GM19324 (cell line): ENCODE results near the gene CSNK1G3.

ENCODE experiments used
- ATAC-seq: cut with Tn5 transposase; IDR thresholded peaks from one replicate; pipeline ENCODE4 v1.9.1; 2021; ENCODE audit warnings: mild to moderate bottlenecking, moderate library complexity; ENCODE audit not compliant: unreplicated experiment, low FRiP score

CSNK1G3 gene

DNA sequence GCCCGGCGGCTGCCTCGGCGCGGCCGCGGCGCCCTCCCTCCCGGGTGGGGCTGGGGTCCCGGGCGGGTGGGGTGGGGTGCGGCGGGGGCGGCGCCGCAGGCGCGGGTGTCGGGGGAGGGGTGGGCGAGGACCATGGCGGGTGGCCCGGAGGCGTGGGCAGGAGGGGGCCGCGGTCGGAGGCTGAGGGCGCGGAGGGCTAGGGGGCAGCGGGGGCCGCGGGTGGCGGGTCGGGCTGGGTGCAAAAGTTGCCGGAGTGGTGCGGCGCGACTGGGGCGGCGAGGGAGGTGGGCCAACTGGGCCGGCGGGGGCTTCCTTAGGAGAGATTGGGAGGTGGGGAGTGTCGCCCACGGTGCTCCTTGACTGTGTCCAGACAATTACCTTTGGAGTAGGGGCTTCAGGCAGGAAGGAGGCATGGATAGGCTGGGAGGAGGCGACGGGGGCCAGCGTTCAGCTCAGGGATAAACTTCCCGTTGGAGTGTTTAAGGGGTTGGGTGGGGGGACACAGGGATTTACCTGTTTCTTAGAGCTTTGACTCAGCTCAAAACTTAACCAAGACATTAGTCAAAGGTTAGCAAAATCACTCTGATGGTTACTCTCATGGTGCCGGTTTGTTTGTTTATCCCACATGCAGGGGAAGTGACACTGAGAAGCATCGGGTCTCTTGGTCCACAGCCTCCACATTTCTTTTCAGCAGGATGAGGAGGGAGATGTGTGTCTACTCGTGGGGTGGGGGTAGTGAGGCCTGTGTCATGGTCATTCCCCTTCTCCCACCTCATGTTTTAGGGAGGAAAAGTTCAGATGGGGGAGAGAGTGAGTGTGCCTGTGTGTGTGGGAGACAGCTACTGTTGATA lies 859 bp downstream of the CSNK1G3 start:
- ATAC-seq = peak; percentile 9

DNA sequence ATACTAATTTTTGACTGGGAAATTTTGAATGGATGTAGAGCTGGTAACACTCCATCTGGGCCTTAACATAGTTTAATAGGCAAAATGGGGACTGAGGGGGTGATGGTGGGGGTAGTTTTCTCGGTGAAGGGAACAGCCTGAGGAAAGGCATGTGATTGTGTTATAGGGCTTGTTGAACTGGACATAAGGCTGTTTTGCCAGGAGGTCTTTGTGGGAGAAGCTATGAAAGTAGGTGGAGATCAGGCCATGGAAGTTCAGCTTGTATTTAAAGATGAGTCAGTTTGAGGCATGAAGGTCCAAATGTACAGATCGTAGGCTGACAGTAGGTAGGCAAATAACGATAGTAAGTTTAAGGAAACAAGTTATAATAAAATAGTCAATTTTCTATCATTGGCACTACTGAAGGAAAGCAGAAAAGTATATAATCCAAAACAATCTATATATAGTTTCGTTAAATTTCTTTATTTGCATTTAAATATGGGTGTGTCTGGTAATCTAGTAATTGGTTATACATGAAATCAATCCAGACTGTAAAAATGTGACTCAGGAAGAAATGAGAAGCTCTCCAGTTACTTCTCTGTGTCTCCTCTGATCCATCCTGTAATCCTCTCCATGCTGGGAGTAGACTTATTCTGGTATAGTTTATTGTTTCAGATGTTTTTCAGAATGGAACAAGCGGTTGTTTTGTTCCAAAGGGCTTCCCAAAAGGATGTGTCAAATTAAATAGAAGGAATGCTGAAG lies 2.8 kb downstream of the CSNK1G3 start:
- no peak for ATAC-seq

DNA sequence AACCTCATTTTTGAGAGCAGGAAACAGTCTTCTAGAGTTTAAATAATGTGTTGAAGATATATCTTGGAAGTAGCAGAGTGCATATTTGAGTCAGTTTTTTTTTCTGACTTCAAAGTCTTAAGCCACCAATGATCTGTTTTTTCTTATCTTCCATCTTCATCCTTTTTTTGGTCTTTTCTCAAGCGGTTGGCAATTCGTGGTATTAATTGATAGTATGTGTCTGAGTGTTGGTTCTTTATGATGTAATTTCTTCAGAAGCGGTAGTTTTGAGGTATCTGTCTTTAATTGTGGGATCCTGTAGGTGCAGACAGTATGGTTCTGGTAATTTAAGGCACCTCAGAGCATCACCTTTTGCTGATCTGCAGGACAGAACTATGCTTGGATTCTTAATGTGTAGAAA lies 3.9 kb downstream of the CSNK1G3 start:
- no peak for ATAC-seq

DNA sequence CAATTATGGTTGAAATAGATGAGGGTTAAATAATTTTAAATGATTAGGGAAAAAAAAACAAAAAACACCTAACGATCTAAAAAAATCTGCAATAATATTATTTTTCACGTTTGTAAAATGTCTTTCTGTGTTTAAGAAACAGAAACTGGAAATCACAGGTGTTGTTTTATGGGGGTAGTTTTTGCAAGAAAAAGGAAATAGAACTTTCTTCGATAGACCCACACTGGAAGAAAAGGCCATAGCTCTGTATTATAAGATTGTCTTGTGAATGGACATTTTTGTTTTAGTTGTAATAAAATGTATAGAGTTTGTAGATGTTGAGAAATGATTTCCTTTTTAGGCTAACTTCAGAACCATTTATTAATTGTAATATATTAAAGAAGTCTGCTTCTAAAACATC lies 5.5 kb downstream of the CSNK1G3 start:
- ATAC-seq = no peak

DNA sequence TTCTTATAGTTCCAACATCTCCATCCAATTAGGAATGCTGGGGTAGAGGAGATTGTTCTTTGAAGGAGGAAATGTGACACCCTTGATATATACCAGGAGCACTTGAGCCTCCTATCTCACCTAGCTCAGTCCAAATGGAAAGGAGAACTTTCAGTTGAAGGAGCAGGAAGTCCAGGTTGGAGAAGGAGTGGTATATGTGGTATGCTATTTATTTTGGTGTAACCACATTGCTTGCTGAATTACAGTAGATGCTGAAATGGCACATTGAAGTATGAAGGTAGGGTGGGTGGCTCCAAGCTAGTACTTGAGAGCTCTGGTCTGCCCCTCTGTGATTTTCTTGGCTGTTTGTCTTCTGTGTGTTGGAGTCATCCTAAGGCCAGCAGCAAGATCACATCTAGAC lies 6.1 kb downstream of the CSNK1G3 start:
- no peak for ATAC-seq

DNA sequence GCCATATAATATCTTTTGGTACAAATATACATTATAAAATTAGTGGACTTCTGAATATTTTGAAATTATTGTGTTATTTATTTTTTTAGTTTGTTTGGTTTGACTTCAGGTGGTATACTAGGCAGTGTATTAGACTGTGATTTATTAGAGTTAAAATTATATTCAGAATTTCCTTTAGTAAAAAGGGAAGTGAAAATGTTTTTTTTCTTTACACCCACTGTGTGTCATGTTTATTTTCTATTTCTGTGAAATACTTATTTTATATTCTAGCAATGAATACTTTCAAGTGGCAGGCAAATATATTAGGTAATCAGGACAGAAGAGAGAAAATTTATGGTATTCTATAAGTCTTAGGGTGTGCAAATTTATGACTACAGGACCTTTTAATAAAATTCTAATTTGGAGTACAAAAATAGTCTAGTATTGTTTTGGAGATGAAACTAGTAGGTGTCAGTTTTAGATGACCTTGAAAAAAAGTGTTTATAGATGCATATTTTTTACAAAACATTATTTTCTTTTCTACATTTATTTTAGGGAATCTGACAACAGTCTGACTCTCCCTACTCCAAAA lies 8.8 kb downstream of the CSNK1G3 start:
- peak; percentile 65 for ATAC-seq

DNA sequence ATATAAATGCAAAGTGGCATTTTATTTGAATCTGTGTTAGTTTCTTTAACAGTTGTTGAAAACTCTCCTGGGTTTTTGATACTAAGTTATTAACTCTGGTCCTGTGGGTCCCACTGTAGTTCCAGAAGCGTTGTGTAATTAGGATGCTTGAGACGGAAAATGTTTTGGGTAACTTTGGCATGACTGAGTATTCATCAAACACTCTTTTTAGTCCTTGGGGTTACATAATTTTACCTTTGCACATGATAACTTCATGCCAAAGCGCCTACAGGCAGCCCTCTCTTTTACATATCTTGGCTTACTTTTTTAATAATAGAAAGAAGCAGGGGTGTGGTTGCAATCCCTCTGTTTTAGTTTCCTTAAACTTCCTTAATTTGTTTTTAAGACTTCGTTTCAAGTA lies 12.2 kb downstream of the CSNK1G3 start:
- ATAC-seq = no peak

DNA sequence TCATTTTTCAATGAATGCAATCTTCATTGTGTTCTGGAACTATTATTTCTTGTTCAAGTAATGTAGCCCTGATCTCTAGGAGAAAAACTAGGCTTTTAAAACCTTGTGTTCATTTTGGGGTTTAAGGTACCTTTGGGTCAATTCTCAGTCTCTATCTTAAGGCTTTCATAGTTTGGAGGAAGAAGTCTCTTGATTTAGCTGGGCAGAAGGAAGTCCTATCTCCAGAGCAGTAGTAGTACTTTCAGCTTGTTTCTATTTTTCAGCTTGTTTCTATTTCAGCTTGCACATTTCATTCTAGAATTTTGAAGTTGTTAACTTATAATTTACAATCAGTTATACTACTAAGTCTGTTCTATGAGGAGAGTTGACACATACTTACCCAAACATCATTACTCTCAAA lies 15.2 kb downstream of the CSNK1G3 start:
- ATAC-seq = no peak

DNA sequence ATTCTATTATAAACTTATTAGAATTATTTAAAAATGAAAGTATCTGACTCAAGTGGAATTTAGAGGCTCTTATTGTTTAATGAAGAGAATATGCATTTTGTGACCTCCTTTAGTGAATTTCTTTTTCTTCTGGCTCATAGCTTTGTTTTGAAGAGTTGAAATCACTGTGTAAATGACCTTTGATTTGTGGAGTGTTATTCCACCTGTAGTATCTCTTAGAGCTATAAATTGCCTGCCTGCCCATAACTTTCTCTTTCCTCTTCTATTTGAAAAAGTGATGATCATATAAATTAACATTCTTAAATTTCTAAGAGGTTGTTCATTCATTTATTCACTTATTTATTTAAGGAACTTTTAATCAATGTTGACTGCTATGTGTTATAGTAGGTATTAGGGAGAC lies 16.1 kb downstream of the CSNK1G3 start:
- no peak for ATAC-seq

DNA sequence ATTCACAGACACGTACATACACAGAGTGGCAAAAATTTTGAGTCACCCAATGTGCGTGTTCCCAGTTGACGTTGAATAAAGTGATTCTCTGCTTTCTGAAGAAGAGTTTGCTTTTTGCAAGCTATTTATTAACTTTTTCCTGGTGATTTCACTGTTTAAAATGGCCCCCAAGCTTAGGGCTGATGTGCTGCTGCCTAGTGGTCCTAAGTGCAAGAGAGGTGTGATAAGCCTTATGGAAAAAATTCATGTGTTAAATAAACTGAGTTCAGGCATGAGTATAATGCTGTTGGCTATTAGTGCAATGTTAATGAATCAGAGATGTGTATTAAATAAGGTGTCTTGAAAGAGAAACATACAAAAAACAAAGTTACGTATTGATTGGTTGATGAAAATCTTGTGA lies 16.9 kb downstream of the CSNK1G3 start:
- ATAC-seq = no peak

DNA sequence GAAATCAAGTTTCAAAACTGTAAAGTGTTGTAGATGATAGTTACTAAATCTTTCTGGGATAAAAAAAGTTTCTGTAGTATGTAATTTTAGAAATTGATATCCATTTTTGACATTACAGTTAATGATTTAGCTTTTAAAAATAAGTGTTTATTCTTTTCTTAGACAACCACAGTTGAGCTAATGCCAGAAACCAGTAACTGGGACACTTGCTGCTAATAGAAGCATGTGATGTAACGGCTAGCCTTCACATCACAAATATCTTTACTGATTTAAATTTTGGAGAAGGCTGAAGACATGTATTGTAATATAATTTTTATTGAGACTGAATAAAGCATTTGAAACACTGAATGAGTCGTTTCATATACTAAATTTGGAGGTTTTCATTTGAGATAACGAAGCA lies 18.8 kb downstream of the CSNK1G3 start:
- ATAC-seq = no peak

DNA sequence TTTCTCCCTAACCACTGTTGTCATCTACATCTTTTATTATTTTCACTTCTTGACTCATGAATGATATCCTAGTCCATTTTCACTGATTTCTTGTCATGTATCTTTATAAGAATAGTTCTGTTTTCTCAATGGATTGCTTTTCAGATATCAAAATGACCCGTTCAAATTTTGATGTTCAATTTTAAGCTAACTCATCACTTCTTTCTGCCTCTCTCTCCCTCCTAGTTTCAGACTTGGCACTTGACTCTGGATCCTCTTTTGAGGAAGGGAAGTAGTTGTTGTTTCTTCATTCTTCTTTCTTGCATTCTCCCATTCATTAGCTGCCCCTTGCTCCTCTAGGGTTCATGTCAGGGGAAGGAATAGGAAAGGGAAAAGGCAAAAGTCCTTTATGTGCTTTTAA lies 23.7 kb downstream of the CSNK1G3 start:
- ATAC-seq = no peak

DNA sequence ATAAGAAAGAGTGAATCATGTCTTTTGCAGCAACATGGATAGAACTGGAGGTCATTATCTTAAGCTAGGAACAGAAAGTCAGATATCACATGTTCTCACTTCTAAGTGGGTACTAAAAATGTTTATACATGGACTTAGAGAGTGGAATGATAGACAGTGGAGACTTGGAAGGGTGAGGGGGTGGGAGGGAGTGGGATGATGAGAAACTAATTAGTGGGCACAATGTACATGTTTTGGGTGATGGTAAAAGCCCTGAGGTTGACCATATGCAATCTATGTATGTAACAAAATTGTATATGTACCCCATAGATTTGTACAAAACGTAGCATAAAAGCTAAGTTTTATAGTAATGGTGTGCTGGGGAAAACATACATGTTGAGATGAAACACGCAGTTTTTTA lies 25.3 kb downstream of the CSNK1G3 start:
- no peak for ATAC-seq

DNA sequence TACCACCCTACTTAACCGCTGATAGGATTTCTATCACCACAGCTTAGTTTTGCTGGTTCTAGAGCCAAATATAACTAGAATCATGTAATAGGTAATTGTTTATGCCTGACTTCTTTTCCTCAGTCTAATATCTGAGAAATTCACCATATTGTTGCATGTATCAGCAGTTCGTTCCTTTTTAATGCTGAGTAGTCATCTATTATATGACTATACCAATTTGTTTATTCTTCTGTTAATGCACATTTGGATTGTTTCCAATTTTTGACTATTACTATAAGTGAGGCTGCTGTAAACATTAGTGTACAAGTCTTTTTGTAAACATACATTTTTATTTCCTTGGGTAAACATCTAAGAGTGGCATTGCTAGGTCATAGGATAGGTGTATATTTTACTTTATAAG lies 25.9 kb downstream of the CSNK1G3 start:
- no peak for ATAC-seq

DNA sequence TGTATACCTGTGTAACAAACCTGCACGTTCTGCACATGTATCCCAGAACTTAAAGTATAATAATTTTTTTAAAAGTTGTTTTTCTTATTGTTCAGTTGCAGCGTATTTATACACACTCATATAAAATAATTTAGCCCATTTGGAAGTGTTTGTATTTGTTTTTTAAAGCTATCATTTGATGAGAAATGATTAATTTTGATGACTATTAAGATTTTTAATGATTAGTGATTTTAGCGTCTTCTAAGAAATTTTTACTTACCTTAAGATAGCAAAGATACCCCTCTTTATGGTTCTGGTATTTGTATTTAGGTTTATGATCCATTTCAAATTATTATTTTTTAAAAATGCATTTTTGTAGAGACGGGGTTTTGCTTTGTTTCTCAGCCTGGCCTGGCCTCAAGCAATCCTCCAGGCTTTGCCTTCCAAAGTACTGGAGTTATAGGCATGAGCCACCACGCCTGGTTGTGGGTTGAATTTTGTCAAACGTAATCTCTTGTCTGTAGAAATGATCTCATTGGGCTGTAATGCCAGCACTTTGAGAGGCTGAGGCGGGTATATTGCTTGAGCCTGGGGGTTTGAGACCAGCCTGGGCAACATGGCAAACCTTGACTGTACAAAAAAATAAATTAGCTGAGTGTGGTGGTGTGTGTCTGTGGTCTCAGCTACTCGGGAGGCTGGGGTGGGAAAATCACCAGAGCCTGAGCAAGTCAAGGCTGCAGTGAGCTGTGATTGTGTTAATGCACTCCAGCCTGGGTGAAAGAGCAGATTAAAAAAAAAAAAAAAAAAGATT lies 26.9 kb downstream of the CSNK1G3 start:
- no peak for ATAC-seq

DNA sequence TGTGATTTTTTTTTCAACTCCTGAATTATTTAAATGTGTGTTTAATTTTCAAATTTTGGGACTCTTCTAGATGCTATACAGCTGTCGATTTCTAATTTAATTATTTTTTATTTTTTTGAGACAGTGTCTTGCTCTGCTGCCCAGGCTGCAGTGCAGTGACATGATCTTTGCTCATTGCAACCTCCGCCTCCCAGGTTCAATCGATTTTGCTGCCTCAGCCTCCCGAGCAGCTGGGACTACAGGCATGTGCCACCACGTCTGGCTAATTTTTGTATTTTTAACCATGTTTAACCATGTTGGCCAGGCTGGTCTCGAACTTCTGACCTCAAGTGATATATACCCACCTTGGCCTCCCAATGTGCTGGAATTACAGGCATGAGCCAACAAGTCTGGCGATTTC lies 28.6 kb downstream of the CSNK1G3 start:
- ATAC-seq = no peak

DNA sequence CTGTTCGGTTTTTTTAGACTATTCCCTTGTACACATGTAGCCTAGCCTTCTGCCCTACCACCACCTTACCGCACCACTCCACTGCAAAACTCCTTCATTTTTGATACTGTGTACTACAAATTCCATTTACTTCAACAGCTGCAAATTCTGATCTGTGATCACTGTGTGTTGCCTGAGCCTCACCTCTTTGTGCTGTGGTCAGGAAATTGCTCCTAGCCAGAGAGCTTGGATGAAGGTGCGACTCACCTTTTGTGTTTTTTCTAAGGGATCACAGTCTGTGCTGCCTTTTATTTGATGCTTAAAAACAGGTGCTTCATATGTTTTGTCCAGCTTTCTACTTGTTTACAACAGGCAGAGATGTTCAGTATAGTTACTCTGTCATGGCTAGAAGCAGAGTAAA lies 31.5 kb downstream of the CSNK1G3 start:
- ATAC-seq = no peak

DNA sequence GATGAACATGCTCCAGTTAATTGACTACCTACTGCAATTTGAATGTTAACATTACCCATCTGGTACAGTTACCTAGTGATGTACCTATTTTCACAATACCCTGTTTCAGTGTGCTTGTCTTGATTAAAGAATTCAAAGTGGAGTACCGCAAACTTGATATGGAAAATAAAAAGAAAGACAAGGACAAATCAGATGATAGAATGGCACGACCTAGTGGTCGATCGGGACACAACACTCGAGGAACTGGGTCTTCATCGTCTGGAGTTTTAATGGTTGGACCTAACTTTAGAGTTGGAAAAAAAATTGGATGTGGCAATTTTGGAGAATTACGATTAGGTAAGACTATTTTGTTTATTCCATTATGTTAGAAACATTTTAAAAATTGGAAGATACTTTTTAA lies 33.5 kb downstream of the CSNK1G3 start:
- ATAC-seq = no peak

DNA sequence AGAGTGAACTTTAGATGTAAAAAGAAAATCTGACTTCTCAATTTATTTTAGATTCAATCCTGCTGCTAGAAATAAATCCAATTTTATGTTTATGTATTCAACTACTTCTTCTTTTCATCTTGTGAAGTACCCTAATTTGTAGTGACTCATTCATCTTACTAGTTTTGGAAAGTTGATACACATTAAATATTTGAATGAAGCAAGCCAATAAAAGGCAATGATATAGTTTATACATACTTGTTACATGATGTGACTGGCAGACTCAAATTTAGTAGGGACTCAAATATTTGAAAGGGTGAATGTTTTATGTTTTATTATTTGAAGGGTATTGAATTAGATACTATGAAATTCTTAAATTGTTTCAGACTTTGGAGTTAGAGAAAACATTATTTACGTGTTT lies 34.7 kb downstream of the CSNK1G3 start:
- ATAC-seq = no peak

DNA sequence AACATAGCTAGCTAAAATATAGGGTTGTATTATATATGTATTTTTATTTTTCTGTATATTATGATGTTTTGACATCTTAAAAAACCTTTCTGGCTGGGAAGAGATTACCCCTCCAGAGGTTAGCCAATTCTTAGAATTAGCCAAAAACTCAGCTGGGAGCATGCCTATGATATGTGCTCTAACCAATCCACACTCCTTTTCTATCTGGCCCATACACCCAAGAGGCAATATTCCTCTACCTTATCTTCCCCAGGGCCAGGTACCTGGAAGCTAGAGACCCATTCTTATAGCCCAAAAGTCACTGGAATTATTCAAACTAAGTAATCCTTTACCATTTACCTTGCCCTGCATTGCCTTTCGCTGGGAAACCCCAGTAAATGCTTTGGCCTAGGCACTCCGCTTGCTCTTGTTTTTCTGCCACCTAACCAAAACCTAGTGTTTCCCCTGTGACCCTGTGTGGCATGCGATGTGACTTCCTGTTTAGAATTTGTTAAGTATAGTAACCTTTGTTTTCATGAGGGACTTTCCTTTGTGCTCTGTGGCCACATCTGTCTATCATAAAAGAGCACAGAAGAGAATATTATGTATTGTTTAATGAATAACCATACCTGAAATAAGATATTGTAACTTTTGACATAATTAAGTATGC lies 37.4 kb downstream of the CSNK1G3 start:
- peak; percentile 99 for ATAC-seq
